Astrocyte (in vitro differentiated cells and primary cell): Measurements from ENCODE around the gene PRR36. TPM values are rescaled to one million over a fixed set of nuclear protein-coding genes. Genes with fewer than 3 reads are reported as not detected.
A peak's percentile ranks its signal among the peaks of the same experiment; 100 is the strongest.
"Not testable (repeated sequence)": the region's sequence is repeated elsewhere in the genome, so short reads cannot be mapped to it uniquely, and the experiment has no call there.

Experiments
- DNase-seq: peaks from one replicate; pipeline ENCODE4 v3.0.0-alpha.2; 2010; ENCODE audit warnings: low read depth
- FAIRE-seq: peaks from 2 replicates; lab custom pipeline; 2011; peaks lifted over from hg19 to GRCh38; lab: Jason Lieb, UNC
- H2AFZ ChIP-seq: 2 replicates; pipeline ENCODE4 v1.6.0; 2012; ENCODE audit warnings: low read depth, low read length, inconsistent platforms
- H3K27ac ChIP-seq: 2 replicates; pipeline ENCODE4 v1.5.1; 2011; ENCODE audit warnings: low read depth, low read length, inconsistent platforms
- H3K27me3 ChIP-seq: 2 replicates; pipeline ENCODE4 v1.6.0; 2011; ENCODE audit warnings: low read length, inconsistent platforms; ENCODE audit not compliant: insufficient read depth
- H3K36me3 ChIP-seq: 2 replicates; pipeline ENCODE4 v1.5.1; 2011; ENCODE audit warnings: low read length, inconsistent platforms; ENCODE audit not compliant: insufficient read depth
- H3K4me1 ChIP-seq: 2 replicates; pipeline ENCODE4 v1.5.1; 2011; ENCODE audit warnings: low read length, inconsistent platforms; ENCODE audit not compliant: insufficient read depth
- H3K4me2 ChIP-seq: 2 replicates; pipeline ENCODE4 v1.6.0; 2012; ENCODE audit warnings: low read length, inconsistent platforms
- H3K4me3 ChIP-seq: 2 replicates; pipeline ENCODE4 v1.5.1; 2011; ENCODE audit warnings: low read depth, mild to moderate bottlenecking, low read length, inconsistent platforms; ENCODE audit not compliant: insufficient read depth
- H3K79me2 ChIP-seq: 2 replicates; pipeline ENCODE4 v1.6.0; 2012; ENCODE audit warnings: mild to moderate bottlenecking, low read length, inconsistent platforms; ENCODE audit not compliant: insufficient read depth
- H3K9ac ChIP-seq: 2 replicates; pipeline ENCODE4 v1.6.0; 2012; ENCODE audit warnings: mild to moderate bottlenecking, low read length, inconsistent platforms
- H3K9me3 ChIP-seq: 2 replicates; pipeline ENCODE4 v1.5.1; 2012; ENCODE audit warnings: low read depth, mild to moderate bottlenecking, low read length, inconsistent platforms; ENCODE audit not compliant: insufficient read depth
- H4K20me1 ChIP-seq: 2 replicates; pipeline ENCODE4 v1.6.0; 2012; ENCODE audit warnings: low read length, inconsistent platforms; ENCODE audit not compliant: insufficient read depth
- H3K27ac Mint-ChIP-seq: one replicate; pipeline ENCODE4 v1.8.0; 2021; ENCODE audit warnings: mild to moderate bottlenecking, mixed read lengths; ENCODE audit not compliant: unreplicated experiment
- H3K27me3 Mint-ChIP-seq: one replicate; pipeline ENCODE4 v1.8.0; 2021; ENCODE audit warnings: low read depth, mixed read lengths; ENCODE audit not compliant: unreplicated experiment
- H3K36me3 Mint-ChIP-seq: one replicate; pipeline ENCODE4 v1.8.0; 2021; ENCODE audit warnings: low read depth, mixed read lengths; ENCODE audit not compliant: unreplicated experiment
- H3K4me1 Mint-ChIP-seq: one replicate; pipeline ENCODE4 v1.8.0; 2021; ENCODE audit warnings: low read depth, mixed read lengths; ENCODE audit not compliant: unreplicated experiment
- H3K4me3 Mint-ChIP-seq: one replicate; pipeline ENCODE4 v1.8.0; 2021; ENCODE audit warnings: mild to moderate bottlenecking, moderate library complexity, mixed read lengths; ENCODE audit not compliant: unreplicated experiment
- H3K9me3 Mint-ChIP-seq: one replicate; pipeline ENCODE4 v1.8.0; 2021; ENCODE audit warnings: mild to moderate bottlenecking, mixed read lengths; ENCODE audit not compliant: unreplicated experiment
- EZH2 ChIP-seq: IDR thresholded peaks from 2 replicates; pipeline ENCODE4 v1.6.1; 2012; ENCODE audit warnings: mild to moderate bottlenecking, low read length, inconsistent platforms; ENCODE audit not compliant: insufficient read depth
- total RNA-seq: library from RNA; stranded (reverse); gene quantifications from 2 replicates; pipeline ENCODE4 v1.2.1, GENCODE V29; 2021
- TF ChIP-seq, protein P1 (sequence below): IDR thresholded peaks from 2 replicates; pipeline ENCODE4 v1.5.1; 2011; ENCODE audit warnings: low read depth, mild to moderate bottlenecking, inconsistent platforms, low read length, moderate library complexity; ENCODE audit not compliant: insufficient read depth

The PRR36 gene
- total RNA-seq, 1 donor from 2014 or later: 1.3 TPM

GRCh38 chr19:7918615-7919421 is 44.6 kb upstream of the PRR36 start:
- Histone ChIP-seq H2AFZ (no peak overlapping the region), H3K4me1 (peaks cover 30% of the 10 kb centered on the region), H3K9ac (no peak overlapping the region), H3K4me2 (peak overlapping the region; percentile 93), H3K4me3 (no peak overlapping the region), H3K9me3 (no peaks in the 10 kb centered on the region), H4K20me1 (peaks cover 26% of the 10 kb centered on the region), H3K36me3 (peaks cover 3% of the 10 kb centered on the region), H3K79me2 (peaks cover 6% of the 10 kb centered on the region), H3K27me3 (peaks cover 22% of the 10 kb centered on the region), H3K27ac (no peak overlapping the region)
- Mint-ChIP-seq H3K4me1 (peaks cover 3% of the 10 kb centered on the region), H3K9me3 (no peaks in the 10 kb centered on the region), H3K4me3 (peak overlapping the region; percentile 84), H3K27me3 (peaks cover 13% of the 10 kb centered on the region), H3K27ac (peak overlapping the region; percentile 53), H3K36me3 (no peaks in the 10 kb centered on the region)
- FAIRE-seq: no peak
- no peak for DNase-seq
- TF ChIP-seq EZH2: no peak
- TF ChIP-seq, protein P1, sequence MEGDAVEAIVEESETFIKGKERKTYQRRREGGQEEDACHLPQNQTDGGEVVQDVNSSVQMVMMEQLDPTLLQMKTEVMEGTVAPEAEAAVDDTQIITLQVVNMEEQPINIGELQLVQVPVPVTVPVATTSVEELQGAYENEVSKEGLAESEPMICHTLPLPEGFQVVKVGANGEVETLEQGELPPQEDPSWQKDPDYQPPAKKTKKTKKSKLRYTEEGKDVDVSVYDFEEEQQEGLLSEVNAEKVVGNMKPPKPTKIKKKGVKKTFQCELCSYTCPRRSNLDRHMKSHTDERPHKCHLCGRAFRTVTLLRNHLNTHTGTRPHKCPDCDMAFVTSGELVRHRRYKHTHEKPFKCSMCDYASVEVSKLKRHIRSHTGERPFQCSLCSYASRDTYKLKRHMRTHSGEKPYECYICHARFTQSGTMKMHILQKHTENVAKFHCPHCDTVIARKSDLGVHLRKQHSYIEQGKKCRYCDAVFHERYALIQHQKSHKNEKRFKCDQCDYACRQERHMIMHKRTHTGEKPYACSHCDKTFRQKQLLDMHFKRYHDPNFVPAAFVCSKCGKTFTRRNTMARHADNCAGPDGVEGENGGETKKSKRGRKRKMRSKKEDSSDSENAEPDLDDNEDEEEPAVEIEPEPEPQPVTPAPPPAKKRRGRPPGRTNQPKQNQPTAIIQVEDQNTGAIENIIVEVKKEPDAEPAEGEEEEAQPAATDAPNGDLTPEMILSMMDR: no peak

DNA sequence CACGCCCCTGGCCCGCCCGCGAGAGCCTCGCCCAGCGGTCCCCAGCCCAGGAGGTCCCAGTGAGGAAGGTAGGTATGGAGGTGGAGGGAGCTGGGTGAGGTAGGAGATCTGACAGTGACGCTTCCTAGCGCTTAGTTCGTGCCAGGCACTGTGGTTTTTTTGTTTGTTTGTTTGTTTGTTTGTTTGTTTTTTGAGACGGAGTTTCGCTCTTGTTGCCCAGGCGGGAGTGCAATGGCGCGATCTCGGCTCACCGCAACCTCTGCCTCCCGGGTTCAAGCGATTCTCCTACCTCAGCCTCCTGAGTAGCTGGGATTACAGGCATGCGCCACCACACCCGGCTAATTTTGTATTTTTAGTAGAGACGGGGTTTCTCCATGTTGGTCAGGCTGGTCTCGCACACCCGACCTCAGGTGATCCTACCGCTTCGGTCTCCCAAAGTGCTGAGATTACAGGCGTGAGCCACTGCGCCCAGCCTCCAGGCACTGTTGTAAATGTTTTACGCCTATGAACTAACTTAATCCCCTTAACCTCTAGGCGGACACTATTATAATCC is 43.9 kb upstream of the PRR36 start:
- Histone ChIP-seq H3K4me2 (peak overlapping the region; percentile 78), H3K4me1 (peaks cover 30% of the 10 kb centered on the region), H2AFZ (peak overlapping the region; percentile 24), H4K20me1 (peaks cover 23% of the 10 kb centered on the region), H3K27me3 (peaks cover 22% of the 10 kb centered on the region)
- not testable (repeated sequence) for FAIRE-seq, H3K9me3 ChIP-seq, DNase-seq, H3K9me3 Mint-ChIP-seq, H3K4me3 ChIP-seq, H3K27ac ChIP-seq, H3K79me2 ChIP-seq, H3K9ac ChIP-seq, H3K36me3 ChIP-seq, H3K36me3 Mint-ChIP-seq, H3K4me1 Mint-ChIP-seq
- Mint-ChIP-seq H3K27ac (peak overlapping the region; percentile 58), H3K4me3 (peak overlapping the region; percentile 71), H3K27me3 (peaks cover 13% of the 10 kb centered on the region)

- H3K4me3 ChIP-seq: no peak overlapping the region
- TF ChIP-seq, protein P1: peak; percentile 10
- TF ChIP-seq EZH2: peak; percentile 80
- Mint-ChIP-seq H3K4me1 (peaks cover 3% of the 10 kb centered on the region), H3K4me3 (peak overlapping the region; percentile 83), H3K27ac (no peak overlapping the region), H3K9me3 (no peaks in the 10 kb centered on the region), H3K36me3 (no peaks in the 10 kb centered on the region), H3K27me3 (peaks cover 13% of the 10 kb centered on the region)
- peak; percentile 19 for DNase-seq
- peaks cover 17% of the 10 kb centered on the region for H4K20me1 ChIP-seq
- no peak for FAIRE-seq
- no peak overlapping the region for H3K9ac ChIP-seq
- H3K27me3 ChIP-seq: peaks cover 22% of the 10 kb centered on the region
- H3K36me3 ChIP-seq: no peaks in the 10 kb centered on the region
- H3K9me3 ChIP-seq: no peaks in the 10 kb centered on the region
- H3K27ac ChIP-seq: no peak overlapping the region
- peak overlapping the region; percentile 78 for H3K4me2 ChIP-seq
- peaks cover 30% of the 10 kb centered on the region for H3K4me1 ChIP-seq
- peaks cover 6% of the 10 kb centered on the region for H3K79me2 ChIP-seq
- peak overlapping the region; percentile 66 for H2AFZ ChIP-seq
These were observed 43.3 kb upstream of the PRR36 start for GRCh38 chr19:7917267-7918061.
